ENCODE results near the gene RGS16.

The RGS16 gene

DNA sequence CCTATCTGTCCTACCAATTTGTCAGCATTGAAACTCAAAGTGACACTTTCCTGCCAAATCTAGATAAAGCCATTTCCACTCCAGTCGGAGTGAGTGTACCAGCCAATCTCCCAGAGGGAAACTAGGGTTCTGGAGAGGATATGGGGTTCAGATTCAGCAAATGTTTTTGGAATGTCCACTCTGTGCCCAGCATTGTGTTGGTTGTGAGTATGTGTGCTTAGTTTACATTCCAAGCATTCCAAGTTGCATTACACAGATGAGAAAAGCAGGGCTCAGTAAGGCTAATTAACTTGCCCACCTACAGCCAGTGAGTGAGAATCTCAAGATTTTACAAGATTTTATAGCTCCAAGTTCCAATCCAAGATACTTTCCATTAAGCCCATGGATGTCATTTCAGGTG is 26.4 kb upstream of the RGS16 start:
- Histone ChIP-seq H3K27ac (no peak overlapping the region), H3K4me3 (no peak overlapping the region)
- no peak for TF ChIP-seq CTCF (IDR thresholded peaks at IDR 0.05)
- DNase-seq (ENCODE audit: low spot score), result no peak

GRCh38 chr1:182629499-182630096 is 25.4 kb upstream of the RGS16 start:
- TF ChIP-seq CTCF (IDR thresholded peaks at IDR 0.05), result no peak

GRCh38 chr1:182629080-182629479 is 24.9 kb upstream of the RGS16 start:
- H3K27ac ChIP-seq, result no peak overlapping the region
- no peak for DNase-seq (ENCODE audit: low spot score)
- no peak overlapping the region for H3K4me3 ChIP-seq
- TF ChIP-seq CTCF (IDR thresholded peaks at IDR 0.05), result no peak

More at GRCh38 chr1:182629499-182630096, 25.4 kb upstream of the RGS16 start:
- no peak for DNase-seq (ENCODE audit: low spot score)
- no peak overlapping the region for H3K4me3 ChIP-seq
- no peak overlapping the region for H3K27ac ChIP-seq

GRCh38 chr1:182628657-182629056 is 24.5 kb upstream of the RGS16 start:
- DNase-seq (ENCODE audit: low spot score), result no peak
- no peak overlapping the region for H3K27ac ChIP-seq
- H3K4me3 ChIP-seq, result no peak overlapping the region
- no peak for TF ChIP-seq CTCF (IDR thresholded peaks at IDR 0.05)

DNA sequence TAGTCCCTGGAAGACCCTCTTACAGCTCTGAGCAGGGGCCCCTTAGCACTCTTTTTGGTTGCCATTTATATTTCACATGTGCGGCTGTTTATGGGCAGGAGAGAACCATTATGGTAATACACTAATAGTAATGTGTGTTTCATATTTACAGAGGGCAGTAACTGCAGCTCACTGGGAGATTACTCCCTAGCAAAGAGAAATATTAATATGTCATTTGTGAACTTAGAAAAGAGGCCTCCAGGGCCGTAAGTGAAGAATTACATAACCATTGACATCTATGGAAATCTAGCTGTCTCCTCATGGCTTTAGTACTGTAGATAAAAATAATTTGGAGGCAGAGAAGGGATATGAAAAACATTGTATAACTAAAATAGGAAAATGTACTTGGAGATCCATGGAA is 23.4 kb upstream of the RGS16 start:
- no peak for DNase-seq (ENCODE audit: low spot score)

DNA sequence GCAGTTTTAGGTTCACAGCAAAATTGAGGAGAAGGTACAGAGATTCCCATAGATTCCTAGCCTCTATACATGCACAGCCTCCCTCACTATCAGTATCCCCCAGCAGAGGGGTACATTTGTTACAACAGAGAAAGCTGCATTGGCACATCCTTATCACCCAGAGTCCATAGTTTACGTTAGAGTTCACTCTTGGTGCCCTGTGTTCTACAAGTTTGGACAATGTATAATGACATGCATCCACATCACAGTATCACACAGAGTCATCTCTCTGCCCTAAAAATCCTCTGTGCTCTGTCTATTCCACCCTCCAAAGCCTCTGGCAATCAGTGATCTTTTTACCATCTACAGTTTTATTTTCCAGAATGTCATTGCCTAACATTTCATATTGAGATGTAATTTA is 22.3 kb upstream of the RGS16 start:
- no peak for DNase-seq (ENCODE audit: low spot score)

More for the DNA sequence above, 23.4 kb upstream of the RGS16 start:
- no peak for TF ChIP-seq CTCF (IDR thresholded peaks at IDR 0.05)
- H3K4me3 ChIP-seq, result no peak overlapping the region
- no peak overlapping the region for H3K27ac ChIP-seq

More for the DNA sequence above, 22.3 kb upstream of the RGS16 start:
- no peak overlapping the region for H3K27ac ChIP-seq
- no peak for TF ChIP-seq CTCF (IDR thresholded peaks at IDR 0.05)
- no peak overlapping the region for H3K4me3 ChIP-seq
